ENCODE data around the gene SLC38A10.

Gene SLC38A10

DNA sequence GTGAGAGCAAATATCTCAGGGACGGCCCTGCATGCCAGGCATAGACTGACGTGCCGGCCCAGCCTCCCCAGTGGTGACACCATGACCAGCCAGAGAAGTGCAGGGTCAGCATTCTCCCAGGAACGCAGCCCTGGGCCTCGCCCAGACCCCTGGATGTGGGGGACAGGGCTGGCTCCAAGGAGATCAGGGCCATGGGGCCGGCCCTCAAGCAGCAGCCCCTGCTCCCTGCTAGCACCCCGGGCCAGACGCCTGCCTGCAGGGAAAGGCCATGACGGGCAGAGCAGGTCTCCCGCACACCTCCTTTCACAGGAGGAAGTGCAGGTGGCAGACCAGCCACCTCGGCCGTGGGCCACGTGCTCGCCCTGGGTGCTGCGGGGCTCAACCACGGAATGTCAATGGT is 46.5 kb downstream of the SLC38A10 start:
- no peak overlapping the region for H3K4me3 ChIP-seq (ENCODE audit: low read length)
- TF ChIP-seq, protein P1, sequence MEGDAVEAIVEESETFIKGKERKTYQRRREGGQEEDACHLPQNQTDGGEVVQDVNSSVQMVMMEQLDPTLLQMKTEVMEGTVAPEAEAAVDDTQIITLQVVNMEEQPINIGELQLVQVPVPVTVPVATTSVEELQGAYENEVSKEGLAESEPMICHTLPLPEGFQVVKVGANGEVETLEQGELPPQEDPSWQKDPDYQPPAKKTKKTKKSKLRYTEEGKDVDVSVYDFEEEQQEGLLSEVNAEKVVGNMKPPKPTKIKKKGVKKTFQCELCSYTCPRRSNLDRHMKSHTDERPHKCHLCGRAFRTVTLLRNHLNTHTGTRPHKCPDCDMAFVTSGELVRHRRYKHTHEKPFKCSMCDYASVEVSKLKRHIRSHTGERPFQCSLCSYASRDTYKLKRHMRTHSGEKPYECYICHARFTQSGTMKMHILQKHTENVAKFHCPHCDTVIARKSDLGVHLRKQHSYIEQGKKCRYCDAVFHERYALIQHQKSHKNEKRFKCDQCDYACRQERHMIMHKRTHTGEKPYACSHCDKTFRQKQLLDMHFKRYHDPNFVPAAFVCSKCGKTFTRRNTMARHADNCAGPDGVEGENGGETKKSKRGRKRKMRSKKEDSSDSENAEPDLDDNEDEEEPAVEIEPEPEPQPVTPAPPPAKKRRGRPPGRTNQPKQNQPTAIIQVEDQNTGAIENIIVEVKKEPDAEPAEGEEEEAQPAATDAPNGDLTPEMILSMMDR (conservative IDR thresholded peaks at IDR 0.05; ENCODE audit: low read length), result no peak
- no peak for DNase-seq (ENCODE audit: low read depth)

DNA sequence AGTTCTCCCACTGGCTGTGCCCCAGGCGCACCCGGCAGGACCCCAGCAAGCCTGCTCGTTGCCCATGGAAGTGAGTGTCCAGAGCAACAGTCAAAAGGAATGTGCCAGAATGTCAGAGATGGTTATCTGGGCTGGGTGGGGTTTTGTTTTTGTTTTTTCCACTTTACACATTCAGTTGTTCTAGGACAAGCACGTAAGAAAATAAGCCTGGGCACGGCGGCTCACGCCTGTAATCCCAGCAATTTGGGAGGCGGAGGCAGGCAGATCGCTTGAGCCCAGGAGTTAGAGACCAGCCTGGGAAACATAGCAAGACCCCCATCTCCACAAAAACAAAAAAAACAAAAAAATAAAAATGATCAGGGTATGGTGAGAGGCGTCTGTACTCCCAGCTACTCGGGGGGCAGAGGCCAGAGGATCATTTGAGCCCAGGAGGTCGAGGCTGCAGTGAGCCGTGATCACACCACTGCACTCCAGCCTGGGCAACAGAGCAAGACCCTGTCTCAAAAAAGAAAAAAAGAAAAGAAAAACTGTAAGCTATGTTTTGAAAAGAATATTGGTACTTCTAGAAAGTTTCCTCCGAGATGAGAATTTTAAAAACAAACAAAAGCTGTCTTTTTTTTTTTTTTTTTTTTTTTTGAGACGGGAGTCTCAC is 47.6 kb downstream of the SLC38A10 start:
- H3K4me3 ChIP-seq (ENCODE audit: low read length), result no peak overlapping the region
- no peak for DNase-seq (ENCODE audit: low read depth)
- TF ChIP-seq, protein P1 (conservative IDR thresholded peaks at IDR 0.05; ENCODE audit: low read length), result no peak

DNA sequence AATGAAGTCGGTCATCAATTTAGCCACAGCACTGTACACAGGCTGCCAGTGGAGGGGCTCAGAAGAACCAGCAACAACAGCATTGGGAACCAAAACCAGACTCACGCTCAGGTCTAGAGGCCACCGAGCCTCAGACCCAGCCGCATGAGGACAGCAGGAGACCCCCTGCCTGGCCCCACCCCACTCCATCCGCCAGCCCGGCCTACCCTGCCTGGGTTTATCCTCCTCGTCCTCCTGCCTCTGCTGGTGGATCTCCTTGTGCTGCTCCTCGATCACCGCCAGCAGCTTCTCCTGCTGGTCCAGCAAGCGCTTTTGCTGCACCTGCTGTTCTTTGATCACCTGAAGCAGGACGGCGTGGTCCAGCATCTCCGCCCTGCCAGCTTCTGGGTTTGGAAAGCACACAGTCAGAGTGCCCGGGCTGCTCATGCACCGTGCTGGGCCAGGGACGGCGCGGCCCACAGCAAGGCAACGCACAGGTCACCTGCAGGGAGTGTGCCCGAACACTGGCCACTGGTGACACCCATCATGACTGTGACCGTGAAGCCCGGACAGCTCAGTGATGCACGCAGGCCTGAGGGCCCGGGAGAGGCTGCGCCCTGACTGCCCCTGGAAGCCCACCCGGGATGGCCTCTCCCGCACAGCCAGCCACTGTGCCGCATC is 48.3 kb downstream of the SLC38A10 start:
- TF ChIP-seq, protein P1 (conservative IDR thresholded peaks at IDR 0.05; ENCODE audit: low read length), result no peak
- DNase-seq (ENCODE audit: low read depth), result no peak

DNA sequence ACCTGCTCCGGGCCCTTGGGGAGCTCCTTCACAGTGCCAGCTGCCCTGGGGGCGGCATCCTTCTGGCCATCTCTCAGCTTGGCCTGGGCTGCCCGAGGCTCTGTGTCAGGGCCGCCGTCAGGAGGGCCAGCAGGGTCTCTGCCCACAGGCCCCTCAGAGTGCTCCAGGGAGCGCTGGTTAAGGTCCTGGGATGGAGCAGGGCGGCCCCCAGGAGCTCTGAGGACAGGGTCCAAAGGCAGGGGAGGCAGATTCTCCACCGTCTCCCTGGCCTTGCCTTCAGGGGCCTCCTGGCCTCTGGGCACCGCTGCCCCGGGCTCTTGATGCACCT is 48.8 kb downstream of the SLC38A10 start:
- TF ChIP-seq, protein P1 (conservative IDR thresholded peaks at IDR 0.05; ENCODE audit: low read length), result no peak
- no peak for DNase-seq (ENCODE audit: low read depth)
- no peak overlapping the region for H3K4me3 ChIP-seq (ENCODE audit: low read length)

More for the DNA sequence above, 48.3 kb downstream of the SLC38A10 start:
- H3K4me3 ChIP-seq (ENCODE audit: low read length), result no peak overlapping the region

DNA sequence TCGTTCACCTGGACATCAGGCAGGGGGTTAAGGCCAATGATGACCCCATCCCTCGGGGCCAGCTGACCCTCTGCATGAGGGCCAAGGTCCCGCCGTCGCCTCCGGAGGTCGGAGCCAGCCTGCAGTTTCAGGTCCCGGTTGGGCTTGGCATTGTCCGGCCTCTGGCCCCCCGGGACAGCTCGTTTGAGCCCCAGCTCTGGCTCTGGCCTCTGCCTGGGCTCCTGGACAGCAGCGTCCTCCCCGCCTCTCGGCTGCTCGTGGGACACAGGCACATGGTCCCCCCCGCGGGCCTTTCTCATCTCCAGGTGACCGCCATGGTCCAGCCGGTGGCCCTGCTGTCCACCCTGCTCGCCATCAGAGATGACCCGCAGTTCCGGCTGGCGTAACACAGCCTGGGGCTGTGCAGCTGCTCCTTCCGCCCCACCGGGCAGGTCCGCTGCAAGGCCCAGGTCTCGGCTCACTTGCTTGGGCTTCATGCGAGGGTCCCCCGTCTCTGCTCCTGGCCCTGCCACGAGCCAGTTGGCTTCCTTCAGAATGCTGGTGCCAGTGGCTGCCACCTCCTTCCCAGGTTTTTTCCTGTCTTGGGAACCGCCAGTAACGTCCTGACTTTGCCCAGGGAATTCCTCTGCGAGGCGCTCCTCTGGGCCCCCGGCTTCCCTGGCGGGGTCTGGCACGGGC is 49.3 kb downstream of the SLC38A10 start:
- H3K4me3 ChIP-seq (ENCODE audit: low read length), result no peak overlapping the region
- DNase-seq (ENCODE audit: low read depth), result no peak
- TF ChIP-seq, protein P1 (conservative IDR thresholded peaks at IDR 0.05; ENCODE audit: low read length), result no peak

DNA sequence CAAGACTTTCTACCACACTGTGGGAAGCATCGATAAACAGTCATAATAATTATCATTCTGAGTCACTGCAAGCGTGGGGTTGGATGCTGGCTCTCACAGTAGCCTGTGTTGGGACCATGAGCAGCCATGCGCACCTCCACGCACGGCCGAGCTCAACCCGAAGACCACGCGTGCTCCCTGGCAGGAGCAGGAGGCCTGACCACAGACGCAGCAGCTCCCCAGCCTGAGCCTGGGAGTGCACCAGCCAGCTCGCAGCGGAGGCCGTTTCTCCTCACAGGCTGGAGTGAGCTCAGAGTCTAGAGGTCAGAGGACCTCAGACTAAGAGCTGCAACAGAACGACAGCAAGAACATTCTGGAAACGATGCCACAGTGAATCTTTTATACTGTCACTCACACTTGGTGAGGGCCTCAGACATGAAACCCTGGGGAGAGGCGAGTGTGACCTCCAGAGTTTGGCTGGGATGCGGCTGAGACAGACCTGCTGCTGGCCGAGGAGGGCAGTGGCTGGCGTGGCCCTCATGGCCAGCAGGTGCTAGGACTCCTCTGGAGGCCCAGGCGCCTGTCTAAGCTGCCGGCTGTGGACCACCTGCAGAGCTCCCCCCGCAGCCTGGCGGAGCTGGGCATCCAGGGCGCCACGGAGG is 50.0 kb downstream of the SLC38A10 start:
- no peak for DNase-seq (ENCODE audit: low read depth)
- TF ChIP-seq, protein P1 (conservative IDR thresholded peaks at IDR 0.05; ENCODE audit: low read length), result no peak
- no peak overlapping the region for H3K4me3 ChIP-seq (ENCODE audit: low read length)

Data from AG10803 (cell line).